PC-3 (cell line): ENCODE measurements around the gene INSIG1. TPM values are rescaled to one million over a fixed set of nuclear protein-coding genes. Genes with fewer than 3 reads are reported as not detected.

Source experiments
- ATAC-seq: fragments of 200-7000 bp; cut with Tn5 transposase; 2 replicates; pipeline ENCODE4 v1.9.1; 2020; ENCODE audit warnings: mild to moderate bottlenecking, moderate library complexity
- BruUV-seq: library from RNA; stranded (reverse); fragments of 400-500 nt; replicated peaks from 2 replicates; lab custom pipeline; 2021; lab: Mats Ljungman, UMichigan
- CTCF ChIA-PET: fragments of 300-600 bp; sonication (Branson Sonifier 250); formaldehyde crosslinking; loops from one replicate; lab custom pipeline; 2022; ENCODE audit warnings: antibody characterized with exemption; lab: Charles Lee
- POLR2A ChIA-PET: fragments of 300-600 bp; sonication (Branson Sonifier 250); formaldehyde crosslinking; loops from one replicate; lab custom pipeline; 2022; ENCODE audit warnings: antibody characterized with exemption; ENCODE audit not compliant: unreplicated experiment; lab: Charles Lee
- DNase-seq: peaks from one replicate; pipeline ENCODE4 v3.0.0-alpha.2; 2015
- H2AFZ ChIP-seq: fragments of 300-600 bp; sonication (generic); 2 replicates; pipeline ENCODE4 v1.6.0; 2016; ENCODE audit warnings: antibody characterized with exemption, low read length
- H3F3A ChIP-seq: fragments of 300-600 bp; sonication (generic); one replicate; pipeline ENCODE4 v1.6.0; 2017; ENCODE audit warnings: antibody characterized with exemption, low read length, control low read depth, mild to moderate bottlenecking; ENCODE audit not compliant: unreplicated experiment
- H3K27ac ChIP-seq: fragments of 300-600 bp; sonication (generic); 2 replicates; pipeline ENCODE4 v1.5.1; 2016; ENCODE audit warnings: mild to moderate bottlenecking, low read length
- H3K27me3 ChIP-seq: fragments of 300-600 bp; sonication (generic); 2 replicates; pipeline ENCODE4 v1.6.1; 2016; ENCODE audit warnings: low read length, mixed read lengths
- H3K36me3 ChIP-seq: fragments of 300-600 bp; sonication (generic); 2 replicates; pipeline ENCODE4 v1.6.1; 2016; ENCODE audit warnings: low read depth, mixed run types, low read length, mixed read lengths
- H3K4me1 ChIP-seq: fragments of 300-600 bp; sonication (generic); 2 replicates; pipeline ENCODE4 v1.5.1; 2016; ENCODE audit warnings: low read length; ENCODE audit not compliant: insufficient read depth
- H3K4me2 ChIP-seq: fragments of 300-600 bp; sonication (generic); 2 replicates; pipeline ENCODE4 v1.6.0; 2016; ENCODE audit warnings: low read length
- H3K4me3 ChIP-seq: fragments of 300-600 bp; sonication (generic); 2 replicates; pipeline ENCODE4 v1.5.1; 2016; ENCODE audit warnings: mild to moderate bottlenecking, low read length, mixed read lengths
- H3K79me2 ChIP-seq: fragments of 300-600 bp; sonication (generic); 2 replicates; pipeline ENCODE4 v1.6.1; 2017; ENCODE audit warnings: low read length, mixed read lengths
- H3K9ac ChIP-seq: fragments of 300-600 bp; sonication (generic); 2 replicates; pipeline ENCODE4 v1.6.0; 2016; ENCODE audit warnings: mild to moderate bottlenecking, low read length
- H3K9me2 ChIP-seq: fragments of 300-600 bp; sonication (generic); replicated peaks from 2 replicates; pipeline ENCODE4 v1.6.1; 2016; ENCODE audit warnings: mixed run types, low read length, mixed read lengths
- H3K9me3 ChIP-seq: fragments of 300-600 bp; sonication (generic); 2 replicates; pipeline ENCODE4 v1.6.1; 2016; ENCODE audit warnings: low read length, mixed read lengths
- H4K20me1 ChIP-seq: fragments of 300-600 bp; sonication (generic); 2 replicates; pipeline ENCODE4 v1.6.1; 2016; ENCODE audit warnings: low read length, mixed read lengths
- EZH2 ChIP-seq: fragments of 300-600 bp; sonication (generic); IDR thresholded peaks from one replicate; pipeline ENCODE4 v1.6.1; 2017; ENCODE audit warnings: antibody characterized with exemption, mild to moderate bottlenecking, low read length; ENCODE audit not compliant: unreplicated experiment
- EZH2phosphoT487 ChIP-seq: fragments of 300-600 bp; sonication (generic); IDR thresholded peaks from 2 replicates; pipeline ENCODE4 v1.6.1; 2018; ENCODE audit warnings: mild to moderate bottlenecking, antibody characterized with exemption, low read length, borderline replicate concordance
- intact Hi-C: fragments of 100-400 bp; cut with micrococcal nuclease; formaldehyde crosslinking; loops from 2 replicates; pipeline ENCODE4 v1.9.0; 2023
- total RNA-seq: library from RNA; depleted of rRNA; stranded (reverse); fragments of >200 nt; gene quantifications from 2 replicates; pipeline ENCODE4 v1.2.3, GENCODE V29; 2014
- TF ChIP-seq, protein P1 (sequence below): fragments of 300-600 bp; sonication (generic); conservative IDR thresholded peaks from 2 replicates; pipeline ENCODE4 v1.5.1; 2017; ENCODE audit warnings: antibody characterized with exemption, low read depth, mild to moderate bottlenecking, low read length

Gene INSIG1
- total RNA-seq, 1 experiment from 2014 or later = 83.3 TPM

DNA sequence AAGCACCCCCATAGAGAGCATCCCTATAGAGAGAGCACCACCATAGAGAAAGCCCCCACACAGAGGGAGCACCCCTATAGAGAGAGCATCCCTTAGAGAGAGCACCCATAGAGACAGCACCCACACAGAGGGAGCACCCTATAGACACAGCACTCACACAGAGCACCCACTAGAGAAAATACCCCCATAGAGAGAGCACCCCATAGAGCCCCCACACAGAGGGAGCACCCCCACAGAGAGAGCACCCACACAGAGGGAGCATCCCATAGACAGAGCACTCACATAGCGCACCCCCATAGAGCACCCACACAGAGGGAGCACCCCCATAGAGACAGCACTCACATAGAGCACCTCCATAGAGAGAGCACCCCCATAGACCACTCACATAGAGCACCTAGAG, 48.6 kb downstream of the INSIG1 start:
- Histone ChIP-seq H4K20me1 (no peaks in the 10 kb centered on the region), H3K4me2 (no peak overlapping the region), H2AFZ (no peak overlapping the region), H3F3A (no peaks in the 10 kb centered on the region), H3K27ac (no peak overlapping the region), H3K27me3 (no peaks in the 10 kb centered on the region), H3K9ac (no peak overlapping the region), H3K9me2 (no peaks in the 10 kb centered on the region), H3K4me1 (no peaks in the 10 kb centered on the region; the same call in 1 of the 2 replicates), H3K36me3 (no peaks in the 10 kb centered on the region), H3K4me3 (no peak overlapping the region), H3K9me3 (no peaks in the 10 kb centered on the region), H3K79me2 (no peaks in the 10 kb centered on the region)
- ChIA-PET CTCF (no interaction called here), POLR2A (no interaction called here)
- TF ChIP-seq EZH2phosphoT487 (no peak), EZH2 (no peak)
- TF ChIP-seq, protein P1, sequence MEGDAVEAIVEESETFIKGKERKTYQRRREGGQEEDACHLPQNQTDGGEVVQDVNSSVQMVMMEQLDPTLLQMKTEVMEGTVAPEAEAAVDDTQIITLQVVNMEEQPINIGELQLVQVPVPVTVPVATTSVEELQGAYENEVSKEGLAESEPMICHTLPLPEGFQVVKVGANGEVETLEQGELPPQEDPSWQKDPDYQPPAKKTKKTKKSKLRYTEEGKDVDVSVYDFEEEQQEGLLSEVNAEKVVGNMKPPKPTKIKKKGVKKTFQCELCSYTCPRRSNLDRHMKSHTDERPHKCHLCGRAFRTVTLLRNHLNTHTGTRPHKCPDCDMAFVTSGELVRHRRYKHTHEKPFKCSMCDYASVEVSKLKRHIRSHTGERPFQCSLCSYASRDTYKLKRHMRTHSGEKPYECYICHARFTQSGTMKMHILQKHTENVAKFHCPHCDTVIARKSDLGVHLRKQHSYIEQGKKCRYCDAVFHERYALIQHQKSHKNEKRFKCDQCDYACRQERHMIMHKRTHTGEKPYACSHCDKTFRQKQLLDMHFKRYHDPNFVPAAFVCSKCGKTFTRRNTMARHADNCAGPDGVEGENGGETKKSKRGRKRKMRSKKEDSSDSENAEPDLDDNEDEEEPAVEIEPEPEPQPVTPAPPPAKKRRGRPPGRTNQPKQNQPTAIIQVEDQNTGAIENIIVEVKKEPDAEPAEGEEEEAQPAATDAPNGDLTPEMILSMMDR = no peak
- DNase-seq = no peak
- no TSS peak for BruUV-seq
- intact Hi-C loops = loop anchor here (5.0 kb wide), 1 partner anchor 344 kb away; the partner anchor contains the start of gene PAXIP1
- no peak for ATAC-seq

DNA sequence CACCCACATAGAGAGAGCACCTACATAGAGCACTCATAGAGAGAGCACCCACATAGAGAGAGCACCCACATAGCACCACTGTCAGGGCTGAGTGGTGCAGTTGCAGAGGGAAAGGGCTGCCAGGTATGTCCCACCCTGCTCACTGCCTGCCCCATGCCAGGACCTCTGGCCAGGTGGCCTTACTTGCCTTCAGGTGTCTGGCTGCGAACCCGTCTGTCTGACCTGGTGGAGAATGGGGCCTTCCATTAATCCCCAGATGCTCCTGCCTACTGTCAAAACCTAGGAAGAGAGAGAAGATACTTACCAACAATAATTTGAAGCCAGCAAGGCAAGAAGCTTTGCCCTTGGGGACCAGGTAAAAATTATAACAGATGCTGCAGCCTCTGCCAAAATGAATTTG, 51.1 kb downstream of the INSIG1 start:
- CTCF ChIA-PET = no interaction called here
- POLR2A ChIA-PET = no interaction called here
- intact Hi-C loops = loop anchor here (5.0 kb wide), 1 partner anchor 347 kb away; the partner anchor contains the start of gene PAXIP1

More for the DNA sequence above, 51.1 kb downstream of the INSIG1 start:
- ATAC-seq (no peak), DNase-seq (no peak)
- Histone ChIP-seq H3K9me3 (no peaks in the 10 kb centered on the region), H3K4me1 (no peaks in the 10 kb centered on the region; the same call in 1 of the 2 replicates), H4K20me1 (no peaks in the 10 kb centered on the region), H3K9ac (no peak overlapping the region), H3K27ac (no peak overlapping the region), H3K4me3 (no peak overlapping the region), H3K79me2 (no peaks in the 10 kb centered on the region), H3K36me3 (no peaks in the 10 kb centered on the region), H3K4me2 (no peak overlapping the region), H3K9me2 (no peaks in the 10 kb centered on the region), H3K27me3 (no peaks in the 10 kb centered on the region), H2AFZ (no peak overlapping the region), H3F3A (no peaks in the 10 kb centered on the region)
- TF ChIP-seq EZH2 = no peak
- TF ChIP-seq, protein P1 = no peak
- no peak for TF ChIP-seq EZH2phosphoT487
- no TSS peak for BruUV-seq
